ENCODE measurements around the gene AP5S1. TPM values are rescaled to one million over a fixed set of nuclear protein-coding genes. Genes with fewer than 3 reads are reported as not detected.

Gene AP5S1
- total and polyA plus RNA-seq, 2 of the 13 experiments (the other 11 are each of a cell fraction or from before 2014, with no cell fraction given) = 7.9 to 23.2 TPM

- no peak for TF ChIP-seq IRF1 (CRISPR knock-in tag; IDR thresholded peaks at IDR 0.05; ENCODE audit: low read depth)
- no peak for TF ChIP-seq ZNF800 (CRISPR knock-in tag; IDR thresholded peaks at IDR 0.05)
- TF ChIP-seq ZNF263 (CRISPR knock-in tag; IDR thresholded peaks at IDR 0.05) = no peak
- TF ChIP-seq IKZF4 (CRISPR knock-in tag; IDR thresholded peaks at IDR 0.05; ENCODE audit: borderline replicate concordance, low read depth, not compliant biosample characterization) = no peak
- TF ChIP-seq BRD4 (CRISPR knock-in tag; IDR thresholded peaks at IDR 0.05) = no peak
- TF ChIP-seq STAT5B (CRISPR knock-in tag; IDR thresholded peaks at IDR 0.05) = no peak
- TF ChIP-seq ZBED4 (CRISPR knock-in tag; IDR thresholded peaks at IDR 0.05; ENCODE audit: borderline replicate concordance) = peak; percentile 31; the same call in 1 of the 2 replicates
- peak; percentile 57; the same call in 1 of the 2 replicates for TF ChIP-seq GATAD2A (CRISPR knock-in tag; IDR thresholded peaks at IDR 0.05)
- no peak for TF ChIP-seq ZNF512B (CRISPR knock-in tag; IDR thresholded peaks at IDR 0.05; ENCODE audit: borderline replicate concordance)
- TF ChIP-seq MLX (CRISPR knock-in tag; IDR thresholded peaks at IDR 0.05) = peak; percentile 30; the same call in 1 of the 2 replicates
These were observed 23.1 kb downstream of the AP5S1 start (continued) for GRCh38 chr20:3843490-3843889.

All from HepG2 (cell line).